Fibroblast of skin of left biceps (primary cell): ENCODE results near the gene IPO9.
"Not testable (repeated sequence)": the region's sequence is repeated elsewhere in the genome, so short reads cannot be mapped to it uniquely, and the experiment has no call there.

Experiments used
- DNase-seq, 2 experiments: peaks; one replicate each; pipeline ENCODE4 v3.0.0-alpha.2; 2013; ENCODE audit warnings: low read depth in 2 of 2

The IPO9 gene

GRCh38 chr1:201848230-201848629, 19.3 kb downstream of the IPO9 start:
- DNase-seq: no peak

- DNase-seq: no peak
Observed at GRCh38 chr1:201849372-201850052, 20.6 kb downstream of the IPO9 start.

GRCh38 chr1:201850053-201850397, 21.1 kb downstream of the IPO9 start:
- peak; percentile 83 to 85 for DNase-seq

GRCh38 chr1:201851949-201852348, 23.0 kb downstream of the IPO9 start:
- no peak for DNase-seq

GRCh38 chr1:201856722-201857121, 27.8 kb downstream of the IPO9 start:
- DNase-seq: not testable (repeated sequence)

GRCh38 chr1:201859424-201859823, 30.5 kb downstream of the IPO9 start:
- DNase-seq: no peak

GRCh38 chr1:201861448-201861847, 32.5 kb downstream of the IPO9 start:
- DNase-seq: no peak

GRCh38 chr1:201870397-201870796, 41.4 kb downstream of the IPO9 start:
- DNase-seq: no peak

GRCh38 chr1:201874672-201875071, 45.7 kb downstream of the IPO9 start:
- no peak for DNase-seq

- no peak for DNase-seq
Observed at GRCh38 chr1:201876148-201876818, 47.3 kb downstream of the IPO9 start.

- DNase-seq: peak in 1 of 2 experiments; percentile 21
Observed at GRCh38 chr1:201877877-201878401, 49.0 kb downstream of the IPO9 start.

GRCh38 chr1:201880928-201881571, 52.1 kb downstream of the IPO9 start:
- no peak for DNase-seq

- DNase-seq: no peak
Observed at GRCh38 chr1:201881617-201882016, 52.7 kb downstream of the IPO9 start.

- peak; percentile 56 to 63 for DNase-seq
Observed at GRCh38 chr1:201882665-201883132, 53.7 kb downstream of the IPO9 start.

GRCh38 chr1:201883266-201883665, 54.3 kb downstream of the IPO9 start:
- no peak for DNase-seq

- DNase-seq: no peak
Observed at GRCh38 chr1:201883786-201884185, 54.8 kb downstream of the IPO9 start.

GRCh38 chr1:201884425-201884824, 55.5 kb downstream of the IPO9 start:
- no peak for DNase-seq

- DNase-seq: no peak
Observed at GRCh38 chr1:201885531-201886075, 56.6 kb downstream of the IPO9 start.

- DNase-seq: no peak
Observed at GRCh38 chr1:201886103-201886885, 57.3 kb downstream of the IPO9 start.

- DNase-seq: no peak
Observed at GRCh38 chr1:201887116-201887866, 58.3 kb downstream of the IPO9 start.
